ENCODE data around the gene OR51B2. TPM values are rescaled to one million over a fixed set of nuclear protein-coding genes. Genes with fewer than 3 reads are reported as not detected.

The OR51B2 gene
- polyA plus RNA-seq, 1 experiment = not detected

- ChIA-PET CTCF (interaction anchor here (0.9 to 3.0 kb wide), 14 partner anchors 8 to 1103 kb away, joined by 3 to 20 read pairs (median 5); no protein-coding TSS in a partner anchor), POLR2A (no interaction called here)
- H3K36me3 ChIP-seq (ENCODE audit: control insufficient read depth, insufficient read depth, low read length) = no peaks in the 10 kb centered on the region
- no peaks in the 10 kb centered on the region for H3K27me3 ChIP-seq (ENCODE audit: control insufficient read depth, insufficient read depth, low read length)
- no peak for TF ChIP-seq CTCF (IDR thresholded peaks at IDR 0.05; ENCODE audit: insufficient read depth, low read depth, low read length)
- DNase-seq (ENCODE audit: low read depth) = no peak
- no peak overlapping the region for H3K4me3 ChIP-seq (ENCODE audit: low read depth, low read length)
Observed at GRCh38 chr11:5290106-5290505, 34.0 kb downstream of the OR51B2 start.

GRCh38 chr11:5289696-5290095 is 34.4 kb downstream of the OR51B2 start:
- ChIA-PET POLR2A (no interaction called here), CTCF (interaction anchor here (0.9 to 3.0 kb wide), 8 partner anchors 10 to 1103 kb away, joined by 3 to 20 read pairs (median 4); no protein-coding TSS in a partner anchor)
- DNase-seq (ENCODE audit: low read depth) = no peak

GRCh38 chr11:5288906-5289550 is 35.1 kb downstream of the OR51B2 start:
- CTCF ChIA-PET = interaction anchor here (0.9 to 3.0 kb wide), 6 partner anchors 10 to 1102 kb away, joined by 3 to 20 read pairs (median 4); no protein-coding TSS in a partner anchor
- H3K4me3 ChIP-seq (ENCODE audit: low read depth, low read length) = no peak overlapping the region

More at GRCh38 chr11:5289696-5290095, 34.4 kb downstream of the OR51B2 start:
- Histone ChIP-seq H3K36me3 (ENCODE audit: control insufficient read depth, insufficient read depth, low read length) (no peaks in the 10 kb centered on the region), H3K27me3 (ENCODE audit: control insufficient read depth, insufficient read depth, low read length) (no peaks in the 10 kb centered on the region), H3K4me3 (ENCODE audit: low read depth, low read length) (no peak overlapping the region)
- TF ChIP-seq CTCF (IDR thresholded peaks at IDR 0.05; ENCODE audit: insufficient read depth, low read depth, low read length) = no peak

GRCh38 chr11:5288108-5288905 is 35.8 kb downstream of the OR51B2 start:
- TF ChIP-seq CTCF (IDR thresholded peaks at IDR 0.05; ENCODE audit: insufficient read depth, low read depth, low read length) = no peak
- H3K36me3 ChIP-seq (ENCODE audit: control insufficient read depth, insufficient read depth, low read length) = no peaks in the 10 kb centered on the region
- CTCF ChIA-PET = interaction anchor here (1.0 to 2.4 kb wide), 4 partner anchors 9 to 163 kb away, joined by 3 to 11 read pairs (median 4); no protein-coding TSS in a partner anchor
- no peaks in the 10 kb centered on the region for H3K27me3 ChIP-seq (ENCODE audit: control insufficient read depth, insufficient read depth, low read length)
- H3K4me3 ChIP-seq (ENCODE audit: low read depth, low read length) = no peak overlapping the region
- POLR2A ChIA-PET = interaction anchor here (0.6 kb wide), 2 partner anchors 10 to 14 kb away, joined by 3 read pairs; no protein-coding TSS in a partner anchor
- DNase-seq (ENCODE audit: low read depth) = no peak

More at GRCh38 chr11:5288906-5289550, 35.1 kb downstream of the OR51B2 start:
- POLR2A ChIA-PET = no interaction called here
- DNase-seq (ENCODE audit: low read depth) = no peak
- no peak for TF ChIP-seq CTCF (IDR thresholded peaks at IDR 0.05; ENCODE audit: insufficient read depth, low read depth, low read length)
- Histone ChIP-seq H3K27me3 (ENCODE audit: control insufficient read depth, insufficient read depth, low read length) (no peaks in the 10 kb centered on the region), H3K36me3 (ENCODE audit: control insufficient read depth, insufficient read depth, low read length) (no peaks in the 10 kb centered on the region)

- no peak for TF ChIP-seq CTCF (IDR thresholded peaks at IDR 0.05; ENCODE audit: insufficient read depth, low read depth, low read length)
- Histone ChIP-seq H3K4me3 (ENCODE audit: low read depth, low read length) (no peak overlapping the region), H3K27me3 (ENCODE audit: control insufficient read depth, insufficient read depth, low read length) (no peaks in the 10 kb centered on the region), H3K36me3 (ENCODE audit: control insufficient read depth, insufficient read depth, low read length) (no peaks in the 10 kb centered on the region)
- ChIA-PET CTCF (no interaction called here), POLR2A (no interaction called here)
- DNase-seq (ENCODE audit: low read depth) = no peak
Observed at GRCh38 chr11:5286901-5287300, 37.2 kb downstream of the OR51B2 start.

Measured in BJ (cell line).